ENCODE measurements around the gene PIN1. TPM values are rescaled to one million over a fixed set of nuclear protein-coding genes. Genes with fewer than 3 reads are reported as not detected.

Gene PIN1
- total and polyA plus RNA-seq, 5 donors from 2014 or later = 72.0 to 135 (median 101) TPM

DNA sequence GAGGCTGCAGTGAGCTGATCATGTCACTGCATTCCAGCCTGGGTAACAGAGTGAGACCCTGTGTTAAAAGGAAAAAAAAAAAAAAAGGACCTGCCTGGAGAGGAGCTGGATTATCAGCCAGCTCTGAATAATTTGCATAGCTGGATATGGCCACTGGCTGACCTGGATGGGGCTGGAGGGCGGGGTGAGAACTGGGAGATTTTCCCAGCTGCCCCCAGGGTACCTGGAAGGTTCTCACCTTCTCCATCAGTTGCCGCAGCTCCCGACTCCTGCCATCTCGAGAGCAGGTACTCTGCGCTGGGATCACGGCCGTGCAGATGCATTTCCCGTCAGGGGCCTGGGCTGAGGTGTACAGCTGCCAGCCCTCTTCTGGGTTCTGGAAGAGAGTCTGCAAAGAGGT, 25.3 kb downstream of the PIN1 start:
- DNase-seq (no peak), ATAC-seq (ENCODE audit: low read depth in 2 of 2) (no peak)
- no peak overlapping the region for H3K27ac ChIP-seq (ENCODE audit: insufficient read depth, low read length, poor library complexity, severe bottlenecking)
- Mint-ChIP-seq H3K9me3 (peaks cover 0 to 2% (median 0%) of the 10 kb centered on the region in 7 donors), H3K27ac (peak overlapping the region in 2 of 3 donors; percentile 36 to 95), H3K4me1 (peaks cover 17 to 96% (median 54%) of the 10 kb centered on the region in 4 donors), H3K4me3 (peak overlapping the region in 2 of 4 donors; percentile 19 to 21), H3K36me3 (peaks cover 9% of the 10 kb centered on the region), H3K27me3 (no peaks in the 10 kb centered on the region)
- H3K9me3 ChIP-seq (ENCODE audit: control insufficient read depth in 2 of 2, low read length in 2 of 2) = no peaks in the 10 kb centered on the region
- peaks cover 86% of the 10 kb centered on the region for H3K4me1 ChIP-seq (ENCODE audit: control insufficient read depth, insufficient read depth, low read length, poor library complexity, severe bottlenecking)
- H3K36me3 ChIP-seq (ENCODE audit: control insufficient read depth, insufficient read depth, low read length) = no peaks in the 10 kb centered on the region
- H3K27me3 ChIP-seq (ENCODE audit: control insufficient read depth, insufficient read depth, low read length) = no peaks in the 10 kb centered on the region
- H3K4me3 ChIP-seq (ENCODE audit: low read depth, low read length) = no peak overlapping the region

GRCh38 chr19:9861503-9861902, 26.4 kb downstream of the PIN1 start:
- H3K4me1 ChIP-seq (ENCODE audit: control insufficient read depth, insufficient read depth, low read length, poor library complexity, severe bottlenecking) = peaks cover 88% of the 10 kb centered on the region

GRCh38 chr19:9862938-9863337, 27.8 kb downstream of the PIN1 start:
- ATAC-seq (ENCODE audit: low read depth in 2 of 2) (no peak), DNase-seq (peak in 2 of 3 donors; percentile 32 to 75)
- H3K4me3 Mint-ChIP-seq = peak overlapping the region; percentile 25 to 86 (median 70)
- Histone ChIP-seq H3K9me3 (ENCODE audit: control insufficient read depth in 2 of 2, low read length in 2 of 2) (no peaks in the 10 kb centered on the region), H3K4me3 (ENCODE audit: low read depth, low read length) (no peak overlapping the region), H3K36me3 (ENCODE audit: control insufficient read depth, insufficient read depth, low read length) (no peaks in the 10 kb centered on the region), H3K27me3 (ENCODE audit: control insufficient read depth, insufficient read depth, low read length) (no peaks in the 10 kb centered on the region), H3K27ac (ENCODE audit: insufficient read depth, low read length, poor library complexity, severe bottlenecking) (peak overlapping the region; percentile 43), H3K4me1 (ENCODE audit: control insufficient read depth, insufficient read depth, low read length, poor library complexity, severe bottlenecking) (peaks cover 78% of the 10 kb centered on the region)
- H3K27ac Mint-ChIP-seq = peak overlapping the region; percentile 91 to 97 (median 96)
- H3K4me1 Mint-ChIP-seq = peaks cover 20 to 89% (median 50%) of the 10 kb centered on the region in 4 donors
- peaks cover 0 to under 1% (median 0%) of the 10 kb centered on the region in 7 donors for H3K9me3 Mint-ChIP-seq
- no peaks in the 10 kb centered on the region for H3K27me3 Mint-ChIP-seq
- H3K36me3 Mint-ChIP-seq = peaks cover 4% of the 10 kb centered on the region

More at GRCh38 chr19:9861503-9861902, 26.4 kb downstream of the PIN1 start:
- Histone ChIP-seq H3K9me3 (ENCODE audit: control insufficient read depth in 2 of 2, low read length in 2 of 2) (no peaks in the 10 kb centered on the region), H3K4me3 (ENCODE audit: low read depth, low read length) (no peak overlapping the region), H3K27me3 (ENCODE audit: control insufficient read depth, insufficient read depth, low read length) (no peaks in the 10 kb centered on the region), H3K27ac (ENCODE audit: insufficient read depth, low read length, poor library complexity, severe bottlenecking) (no peak overlapping the region), H3K36me3 (ENCODE audit: control insufficient read depth, insufficient read depth, low read length) (no peaks in the 10 kb centered on the region)
- Mint-ChIP-seq H3K27me3 (no peaks in the 10 kb centered on the region), H3K9me3 (peaks cover 0 to 2% (median 0%) of the 10 kb centered on the region in 7 donors), H3K4me1 (peaks cover 23 to 95% (median 59%) of the 10 kb centered on the region in 4 donors), H3K4me3 (peak overlapping the region in 2 of 4 donors; percentile 25 to 60), H3K36me3 (peaks cover 9% of the 10 kb centered on the region), H3K27ac (peak overlapping the region; percentile 84 to 96 (median 91))
- ATAC-seq (ENCODE audit: low read depth in 2 of 2) = no peak
- DNase-seq = no peak

DNA sequence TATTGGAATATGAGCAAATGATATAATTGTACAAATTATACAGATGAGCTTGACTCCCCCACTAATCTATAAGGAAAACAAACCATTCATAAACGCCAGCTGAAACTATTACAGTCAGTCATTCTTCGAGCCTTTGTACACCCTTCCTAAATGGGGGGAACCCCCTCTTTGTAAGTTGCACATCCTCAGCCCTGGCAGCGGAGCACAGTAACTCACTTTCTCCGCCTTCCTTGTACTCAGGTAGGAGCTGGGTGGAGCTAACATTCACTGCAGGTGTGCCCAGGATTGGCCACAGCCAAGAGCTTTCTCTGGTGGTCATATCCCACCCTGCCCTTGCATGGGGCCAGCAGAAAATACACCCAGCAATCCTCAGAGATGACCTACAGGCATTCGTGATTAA, 28.6 kb downstream of the PIN1 start:
- H3K27me3 ChIP-seq (ENCODE audit: control insufficient read depth, insufficient read depth, low read length) = no peaks in the 10 kb centered on the region
- Mint-ChIP-seq H3K36me3 (no peaks in the 10 kb centered on the region), H3K4me3 (peak overlapping the region in 3 of 4 donors; percentile 25 to 86 (median 29)), H3K27ac (peak overlapping the region; percentile 91 to 97 (median 96)), H3K27me3 (no peaks in the 10 kb centered on the region), H3K9me3 (no peaks in the 10 kb centered on the region), H3K4me1 (peaks cover 13 to 81% (median 43%) of the 10 kb centered on the region in 4 donors)
- no peaks in the 10 kb centered on the region for H3K36me3 ChIP-seq (ENCODE audit: control insufficient read depth, insufficient read depth, low read length)
- H3K27ac ChIP-seq (ENCODE audit: insufficient read depth, low read length, poor library complexity, severe bottlenecking) = no peak overlapping the region
- no peak overlapping the region for H3K4me3 ChIP-seq (ENCODE audit: low read depth, low read length)
- peak in 1 of 2 donors; percentile 27 for ATAC-seq (ENCODE audit: low read depth in 2 of 2)
- no peaks in the 10 kb centered on the region for H3K9me3 ChIP-seq (ENCODE audit: control insufficient read depth in 2 of 2, low read length in 2 of 2)
- DNase-seq = peak in 1 of 3 donors; percentile 26
- peaks cover 70% of the 10 kb centered on the region for H3K4me1 ChIP-seq (ENCODE audit: control insufficient read depth, insufficient read depth, low read length, poor library complexity, severe bottlenecking)

DNA sequence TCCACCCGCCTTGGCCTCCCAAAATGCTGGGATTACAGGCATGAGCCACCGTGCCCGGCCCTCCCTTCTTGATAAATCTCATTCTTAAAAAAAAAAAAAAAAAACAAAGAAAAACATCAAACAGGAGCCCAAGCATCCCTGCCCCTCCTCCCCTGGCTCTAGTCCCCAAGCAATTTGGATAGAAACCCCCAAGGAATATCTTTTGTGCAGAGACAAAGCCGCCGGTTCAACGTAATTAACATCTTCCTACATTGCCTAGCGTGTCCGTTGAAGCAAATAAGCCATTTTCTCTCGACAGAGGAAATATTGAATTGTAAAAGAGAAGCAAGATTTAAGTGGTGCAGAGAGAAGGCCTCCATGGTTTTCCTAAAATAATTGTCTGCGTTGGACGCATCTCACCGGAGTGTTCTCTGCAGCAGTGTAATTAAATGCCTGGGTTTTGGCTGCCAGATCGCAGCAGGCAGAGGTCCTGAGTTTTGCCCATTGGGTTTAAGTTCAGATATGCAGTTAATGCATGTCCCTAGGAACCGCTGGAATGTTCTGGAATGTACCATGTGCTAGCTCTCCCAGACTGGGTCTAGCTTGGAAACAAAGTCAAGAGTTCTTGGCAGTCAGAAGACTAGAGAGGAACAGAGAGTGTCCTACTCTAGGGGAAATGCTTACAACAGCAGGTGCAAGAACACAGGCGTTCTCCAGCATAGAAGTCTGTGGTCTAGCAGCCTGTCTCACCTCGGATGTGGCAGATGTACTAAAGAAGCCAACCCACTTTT, 30.8 kb downstream of the PIN1 start:
- Histone ChIP-seq H3K4me1 (ENCODE audit: control insufficient read depth, insufficient read depth, low read length, poor library complexity, severe bottlenecking) (peaks cover 54% of the 10 kb centered on the region), H3K9me3 (ENCODE audit: control insufficient read depth in 2 of 2, low read length in 2 of 2) (no peaks in the 10 kb centered on the region), H3K27ac (ENCODE audit: insufficient read depth, low read length, poor library complexity, severe bottlenecking) (no peak overlapping the region), H3K36me3 (ENCODE audit: control insufficient read depth, insufficient read depth, low read length) (no peaks in the 10 kb centered on the region), H3K4me3 (ENCODE audit: low read depth, low read length) (peak overlapping the region; percentile 48), H3K27me3 (ENCODE audit: control insufficient read depth, insufficient read depth, low read length) (no peaks in the 10 kb centered on the region)
- H3K36me3 Mint-ChIP-seq = no peaks in the 10 kb centered on the region
- no peaks in the 10 kb centered on the region for H3K27me3 Mint-ChIP-seq
- no peaks in the 10 kb centered on the region for H3K9me3 Mint-ChIP-seq
- peak; percentile 84 to 92 for ATAC-seq (ENCODE audit: low read depth in 2 of 2)
- DNase-seq = peak in 2 of 3 donors; percentile 68 to 81
- H3K4me3 Mint-ChIP-seq = peak overlapping the region; percentile 58 to 91 (median 72)
- H3K27ac Mint-ChIP-seq = peak overlapping the region; percentile 75 to 88 (median 79)
- H3K4me1 Mint-ChIP-seq = peaks cover 10 to 59% (median 30%) of the 10 kb centered on the region in 4 donors

GRCh38 chr19:9868983-9869617, 34.0 kb downstream of the PIN1 start:
- Histone ChIP-seq H3K9me3 (ENCODE audit: control insufficient read depth in 2 of 2, low read length in 2 of 2) (no peaks in the 10 kb centered on the region), H3K36me3 (ENCODE audit: control insufficient read depth, insufficient read depth, low read length) (no peaks in the 10 kb centered on the region), H3K4me3 (ENCODE audit: low read depth, low read length) (no peak overlapping the region), H3K27ac (ENCODE audit: insufficient read depth, low read length, poor library complexity, severe bottlenecking) (no peak overlapping the region), H3K27me3 (ENCODE audit: control insufficient read depth, insufficient read depth, low read length) (no peaks in the 10 kb centered on the region), H3K4me1 (ENCODE audit: control insufficient read depth, insufficient read depth, low read length, poor library complexity, severe bottlenecking) (peaks cover 23% of the 10 kb centered on the region)
- ATAC-seq (ENCODE audit: low read depth in 2 of 2) = no peak
- H3K27me3 Mint-ChIP-seq = no peaks in the 10 kb centered on the region
- H3K36me3 Mint-ChIP-seq = peaks cover 3% of the 10 kb centered on the region
- peaks cover 6 to 28% (median 15%) of the 10 kb centered on the region in 4 donors for H3K4me1 Mint-ChIP-seq
- H3K4me3 Mint-ChIP-seq = no peak overlapping the region
- no peak for DNase-seq
- no peak overlapping the region for H3K27ac Mint-ChIP-seq
- H3K9me3 Mint-ChIP-seq = no peaks in the 10 kb centered on the region

GRCh38 chr19:9871626-9872338, 36.7 kb downstream of the PIN1 start:
- peaks cover 2% of the 10 kb centered on the region for H3K4me1 ChIP-seq (ENCODE audit: control insufficient read depth, insufficient read depth, low read length, poor library complexity, severe bottlenecking)
- H3K4me1 Mint-ChIP-seq = peaks cover 0 to 5% (median 4%) of the 10 kb centered on the region in 4 donors
- H3K9me3 ChIP-seq (ENCODE audit: control insufficient read depth in 2 of 2, low read length in 2 of 2) = no peaks in the 10 kb centered on the region
- DNase-seq = no peak
- H3K27me3 Mint-ChIP-seq = peaks cover 5% of the 10 kb centered on the region
- no peak for ATAC-seq (ENCODE audit: low read depth in 2 of 2)
- peaks cover 3% of the 10 kb centered on the region for H3K36me3 Mint-ChIP-seq
- no peak overlapping the region for H3K4me3 ChIP-seq (ENCODE audit: low read depth, low read length)
- no peak overlapping the region for H3K27ac ChIP-seq (ENCODE audit: insufficient read depth, low read length, poor library complexity, severe bottlenecking)
- H3K27ac Mint-ChIP-seq = peak overlapping the region in 1 of 3 donors; percentile 55
- no peaks in the 10 kb centered on the region for H3K27me3 ChIP-seq (ENCODE audit: control insufficient read depth, insufficient read depth, low read length)
- no peaks in the 10 kb centered on the region for H3K36me3 ChIP-seq (ENCODE audit: control insufficient read depth, insufficient read depth, low read length)
- H3K9me3 Mint-ChIP-seq = no peaks in the 10 kb centered on the region
- no peak overlapping the region for H3K4me3 Mint-ChIP-seq
